SIG-M5 treated with dmso at 0.1 percent for 504 hours (cell line): Measurements from ENCODE around the gene MBTD1.
"Not testable (repeated sequence)": the region's sequence is repeated elsewhere in the genome, so short reads cannot be mapped to it uniquely, and the experiment has no call there.

Source experiments
- DNase-seq: peaks from one replicate; lab custom pipeline; 2025; ENCODE audit not compliant: unreplicated experiment; lab: John Stamatoyannopoulos, UW

MBTD1 gene

DNA sequence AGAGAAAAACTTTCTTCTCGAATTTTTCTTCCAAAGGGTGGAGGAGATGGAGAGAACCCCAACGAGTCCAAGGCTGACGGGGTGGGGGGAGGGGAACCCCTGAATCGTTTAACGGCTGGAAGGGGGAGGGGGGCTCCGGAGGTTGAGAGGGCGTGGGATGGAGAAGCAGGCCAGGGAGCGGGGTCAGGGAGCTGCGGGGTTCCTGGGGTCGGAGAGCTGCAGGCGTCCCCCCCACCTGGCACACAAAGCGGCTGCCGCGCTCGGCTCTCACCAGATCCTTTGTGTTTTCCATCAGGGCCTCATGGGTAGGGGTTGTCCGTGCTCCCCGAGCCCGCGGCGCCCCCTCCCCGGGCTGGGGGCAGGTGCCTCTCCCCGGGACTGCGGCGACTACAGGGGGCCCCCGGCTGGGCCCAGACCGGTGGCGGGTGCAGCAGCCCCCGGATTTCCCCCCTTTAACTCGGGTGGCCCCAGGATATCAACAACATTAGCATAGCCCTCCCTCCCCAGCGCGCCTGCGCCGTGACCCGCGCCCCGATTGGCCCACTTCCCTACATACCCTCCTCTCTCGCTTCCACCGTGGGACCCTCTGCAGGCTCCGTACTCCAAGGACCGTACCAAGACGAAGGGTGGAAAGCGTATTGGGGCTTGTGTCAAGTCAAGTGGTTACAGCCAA lies at the start of gene MBTD1:
Gene MBTD1 (minus strand): TSS at position 486 of the 673 bp plus-strand sequence. CDS start 34,888 bp downstream, outside the sequence.
- peak; percentile 98 for DNase-seq

DNA sequence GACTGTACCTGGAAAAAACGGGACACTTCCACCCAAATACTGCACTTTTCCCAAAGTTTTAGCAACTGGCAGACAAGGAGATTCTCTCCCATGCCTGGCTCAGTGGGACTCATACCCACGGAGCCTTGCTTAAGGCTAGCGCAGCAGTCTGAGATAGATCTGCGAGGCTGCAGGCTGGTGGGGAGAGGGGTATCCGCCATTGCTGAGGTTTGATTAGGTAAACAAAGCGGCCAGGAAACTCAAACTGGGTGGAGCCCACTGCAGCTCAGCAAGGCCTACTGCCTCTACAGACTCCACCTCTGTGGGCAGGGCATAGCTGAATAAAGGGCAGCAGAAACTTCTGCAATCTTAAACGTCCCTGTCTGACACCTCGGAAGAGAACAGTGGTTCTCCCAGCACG lies 45.3 kb upstream of the MBTD1 start:
- no peak for DNase-seq

DNA sequence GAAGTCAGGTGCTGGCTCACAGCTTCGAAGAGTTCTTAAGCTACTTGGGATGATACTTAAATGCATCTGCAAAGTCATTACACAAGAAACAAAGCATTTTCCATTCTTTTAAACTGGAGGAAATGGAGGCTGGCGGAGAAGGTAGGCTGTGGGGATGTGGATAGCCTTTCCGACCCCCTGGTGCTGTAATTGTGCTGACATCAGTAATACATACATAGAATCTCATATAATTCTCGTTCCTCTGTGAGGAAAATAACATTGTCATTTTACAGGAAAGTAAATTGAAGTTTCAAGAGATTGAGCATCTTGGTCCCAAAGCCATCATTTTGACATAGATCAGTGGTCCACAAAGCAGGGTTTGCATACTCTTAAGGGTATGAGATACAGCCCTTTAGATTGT lies 40.0 kb upstream of the MBTD1 start:
- no peak for DNase-seq

DNA sequence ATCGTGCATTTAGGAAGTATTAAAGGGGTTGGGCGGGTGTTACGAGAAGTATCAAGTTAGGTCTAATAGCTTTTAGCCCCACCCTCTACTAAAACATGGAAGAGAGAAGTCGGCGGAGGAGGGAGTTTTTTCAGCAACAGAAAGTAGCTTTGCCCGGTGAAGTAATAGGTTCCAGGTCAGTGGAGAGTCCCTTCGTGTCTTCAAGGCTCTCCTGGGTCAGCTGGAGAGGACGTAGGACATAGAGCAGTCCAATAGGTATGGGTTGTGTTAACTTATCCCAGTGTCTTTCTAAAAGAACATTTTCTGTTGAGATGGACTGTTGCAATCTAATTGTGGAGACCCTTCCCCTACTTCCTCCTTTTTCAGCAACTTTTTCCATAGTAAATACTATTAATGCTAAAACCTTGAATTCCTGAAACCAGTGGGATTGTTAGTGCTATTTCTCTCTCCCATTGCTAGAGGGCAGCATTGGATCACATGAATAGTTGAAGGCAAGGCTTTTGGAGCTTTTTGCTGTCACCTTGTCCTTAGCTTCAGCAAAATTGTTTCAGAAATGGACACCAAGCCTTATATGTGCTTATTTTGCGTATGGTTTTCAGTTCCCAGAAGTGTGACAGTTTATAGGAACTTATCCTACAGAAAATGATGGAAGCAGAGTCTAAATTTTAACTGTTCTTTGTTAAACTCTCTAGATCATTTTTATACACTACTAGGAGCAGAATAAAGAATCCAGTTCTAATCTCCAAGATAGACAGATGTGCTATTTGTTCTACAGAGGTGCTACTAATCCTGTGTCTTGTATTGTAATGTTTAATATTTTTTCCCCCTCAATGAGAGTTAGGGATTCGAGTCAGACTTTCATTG lies 38.9 kb upstream of the MBTD1 start:
- DNase-seq, result peak; percentile 56

DNA sequence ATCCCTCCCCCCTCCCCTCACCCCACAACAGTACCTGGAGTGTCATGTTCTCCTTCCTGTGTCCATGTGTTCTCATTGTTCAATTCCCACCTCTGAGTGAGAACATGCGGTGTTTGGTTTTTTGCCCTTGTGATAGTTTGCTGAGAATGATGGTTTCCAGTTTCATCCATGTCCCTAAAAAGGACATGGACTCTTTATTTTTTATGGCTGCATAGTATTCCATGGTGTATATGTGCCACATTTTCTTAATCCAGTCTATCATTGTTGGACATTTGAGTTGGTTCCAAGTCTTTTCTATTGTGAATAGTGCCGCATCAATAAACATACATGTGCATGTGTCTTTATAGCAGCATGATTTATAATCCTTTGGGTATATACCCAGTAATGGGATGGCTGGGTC lies 34.5 kb upstream of the MBTD1 start:
- DNase-seq, result not testable (repeated sequence)

DNA sequence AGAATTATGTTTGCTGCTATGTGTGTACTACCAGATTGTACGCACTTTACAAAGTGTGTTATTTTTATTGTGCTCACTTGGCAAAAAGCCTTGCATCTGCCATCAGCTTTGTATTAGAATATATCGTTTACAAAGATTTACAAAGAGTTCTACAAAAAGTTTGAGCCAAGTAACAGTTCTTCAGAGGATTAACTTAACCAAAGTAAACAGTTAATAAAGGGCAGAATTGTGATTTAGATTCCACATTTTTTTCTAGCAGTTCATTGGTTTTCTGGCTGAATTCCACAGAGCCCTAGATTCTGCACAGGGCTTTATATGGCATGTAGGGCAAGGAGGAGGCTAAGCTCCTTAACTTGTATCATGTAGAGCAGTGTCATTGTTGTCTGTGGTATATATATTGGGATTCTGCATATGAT lies 29.9 kb upstream of the MBTD1 start:
- no peak for DNase-seq

DNA sequence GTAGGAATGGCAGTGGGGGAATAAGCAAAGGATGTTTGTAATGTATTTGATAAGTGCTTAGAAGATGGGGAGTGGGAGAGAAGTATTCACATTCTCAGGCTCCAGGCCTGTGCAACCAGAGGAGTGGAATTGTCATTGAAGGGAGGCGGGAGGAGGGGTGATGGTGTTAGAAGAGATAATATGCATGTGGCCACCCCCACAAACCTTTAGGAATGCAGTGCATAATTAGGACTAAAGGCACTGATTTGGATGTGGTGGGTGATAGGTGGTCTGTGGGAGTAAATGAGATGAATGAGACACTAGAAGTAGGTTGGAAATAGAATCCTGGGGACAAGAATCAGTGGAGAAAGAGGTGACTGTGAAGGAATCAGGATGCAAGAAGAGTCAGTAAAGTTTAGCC lies 27.6 kb upstream of the MBTD1 start:
- DNase-seq, result no peak

DNA sequence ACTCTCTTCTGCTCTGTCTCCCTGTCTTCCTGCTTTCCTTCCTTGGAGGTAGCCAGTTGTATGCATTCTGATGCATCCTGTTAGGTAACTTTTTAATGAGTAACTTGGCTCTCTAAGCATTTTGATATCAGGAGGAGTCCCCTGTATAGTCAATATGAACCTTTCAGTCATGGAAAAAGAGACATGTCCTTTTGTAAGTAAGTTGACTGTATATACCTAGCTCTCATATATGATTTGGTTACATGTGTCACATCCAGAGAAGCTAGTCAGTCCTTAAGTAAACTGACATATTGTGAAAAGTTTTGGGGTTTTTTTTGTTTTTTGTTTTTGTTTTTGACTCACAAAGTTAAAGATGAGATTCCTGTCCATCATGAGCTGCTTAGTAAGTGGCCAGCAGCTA lies 19.3 kb upstream of the MBTD1 start:
- DNase-seq, result no peak

DNA sequence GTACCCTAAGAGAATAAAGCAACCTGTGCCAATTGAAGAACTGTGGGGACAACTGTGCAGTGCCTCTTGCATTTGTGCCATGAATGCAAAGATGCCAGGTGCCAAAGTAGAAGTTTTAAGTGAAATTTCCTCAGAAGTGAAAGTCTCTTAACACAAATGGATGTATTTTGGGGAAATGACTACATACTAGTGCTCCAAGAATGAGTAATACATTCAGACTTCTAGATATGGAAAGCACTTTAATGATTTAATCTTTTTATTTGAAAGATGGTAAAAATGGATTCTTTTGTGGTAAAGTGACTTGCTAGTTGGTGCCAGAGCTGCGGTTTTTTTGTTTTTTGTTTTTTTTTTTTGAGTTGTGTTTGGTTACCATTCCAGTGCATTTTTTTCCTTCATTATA lies 15.5 kb upstream of the MBTD1 start:
- no peak for DNase-seq

DNA sequence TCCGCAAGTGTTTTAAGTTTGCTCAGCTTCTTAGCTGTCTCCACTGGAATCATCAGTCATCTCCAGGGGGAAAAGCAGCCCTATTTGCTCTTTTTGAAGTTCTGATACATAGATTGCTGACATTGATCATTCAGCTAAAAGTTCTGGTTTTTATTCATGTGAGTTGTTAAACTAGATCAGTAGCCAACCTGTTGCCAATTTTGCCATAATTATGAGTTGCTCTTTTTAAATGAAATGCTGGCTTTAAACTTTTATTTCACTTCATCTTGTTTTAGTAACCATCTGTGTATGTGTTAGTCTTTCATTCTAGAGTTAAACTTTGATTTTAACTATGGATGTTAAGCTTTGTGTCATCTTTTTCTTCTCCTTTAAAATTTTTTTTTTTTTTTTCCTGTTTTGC lies 13.0 kb upstream of the MBTD1 start:
- no peak for DNase-seq

DNA sequence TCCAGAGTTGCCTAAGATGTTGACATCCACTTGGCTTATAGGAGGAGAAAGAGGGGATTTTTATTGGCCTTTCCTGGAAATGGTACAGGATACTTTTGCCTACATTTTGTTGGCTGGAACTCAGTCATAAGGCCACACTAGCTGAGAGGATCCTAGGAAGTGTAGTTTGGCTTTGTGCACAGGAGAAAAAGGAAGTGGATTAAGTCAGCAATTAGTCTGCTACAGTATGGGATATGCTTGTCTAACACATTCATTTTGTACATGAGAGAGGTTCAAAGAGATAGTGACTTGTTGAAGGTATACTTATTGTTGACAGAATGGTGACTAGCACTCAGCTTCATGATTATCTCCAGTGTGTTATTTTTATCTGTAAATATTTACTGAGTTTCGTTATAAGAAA lies 10.8 kb upstream of the MBTD1 start:
- DNase-seq, result no peak

DNA sequence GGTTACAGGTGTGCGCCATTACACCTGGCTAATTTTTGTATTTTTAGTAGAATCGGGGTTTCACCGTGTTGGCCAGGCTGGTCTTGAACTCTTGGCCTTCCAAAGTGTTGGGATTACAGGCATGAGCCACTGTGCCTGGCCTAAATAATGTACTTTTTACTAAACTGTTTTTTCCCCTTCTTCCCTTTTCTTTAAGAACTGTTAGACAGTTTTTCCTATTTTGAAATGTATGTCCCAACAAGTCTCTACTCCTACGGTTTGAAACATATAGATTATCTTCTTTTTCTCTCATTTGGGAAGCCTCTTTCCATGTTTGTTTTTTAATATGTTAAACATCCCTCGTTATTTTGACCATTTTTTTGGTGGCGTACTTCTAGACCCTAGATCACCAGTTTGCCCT lies 10.1 kb upstream of the MBTD1 start:
- DNase-seq, result no peak

DNA sequence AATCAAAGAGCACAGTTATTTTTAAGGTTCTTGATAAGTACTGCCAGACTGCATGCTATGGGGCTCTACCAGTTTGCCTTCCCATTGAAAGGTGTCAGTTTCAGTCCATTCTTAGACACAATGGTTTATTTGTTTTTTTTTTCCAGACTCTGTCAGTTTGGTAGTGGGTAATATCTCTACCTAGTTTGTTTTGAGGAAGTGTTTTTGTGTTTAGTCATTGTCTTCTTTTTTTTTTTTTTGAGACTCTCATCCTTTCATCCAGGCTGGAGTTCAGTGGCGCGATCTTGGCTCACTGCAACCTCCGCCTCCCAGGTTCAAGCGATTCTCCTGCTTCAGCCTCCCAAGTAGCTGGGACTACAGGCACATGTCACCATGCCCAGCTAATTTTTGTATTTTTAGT lies 4.6 kb upstream of the MBTD1 start:
- not testable (repeated sequence) for DNase-seq

DNA sequence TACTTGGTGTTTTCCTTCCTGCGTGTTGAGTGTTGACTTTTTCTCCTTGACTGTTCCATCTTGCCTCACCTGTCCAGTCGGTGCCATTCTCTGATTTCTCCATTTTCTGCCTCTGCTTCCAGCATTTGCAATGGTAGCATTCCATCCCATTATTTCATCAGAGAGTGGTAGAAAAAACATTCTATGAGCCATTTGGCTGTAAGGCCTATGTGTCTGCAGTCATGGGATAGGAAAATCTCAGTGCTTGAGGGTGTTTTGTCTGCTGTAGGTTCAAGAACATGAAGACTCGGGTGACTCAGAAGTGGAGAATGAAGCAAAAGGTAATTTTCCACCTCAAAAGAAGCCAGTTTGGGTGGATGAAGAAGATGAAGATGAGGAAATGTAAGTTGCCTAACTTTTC lies 3.2 kb upstream of the MBTD1 start:
- DNase-seq, result no peak

DNA sequence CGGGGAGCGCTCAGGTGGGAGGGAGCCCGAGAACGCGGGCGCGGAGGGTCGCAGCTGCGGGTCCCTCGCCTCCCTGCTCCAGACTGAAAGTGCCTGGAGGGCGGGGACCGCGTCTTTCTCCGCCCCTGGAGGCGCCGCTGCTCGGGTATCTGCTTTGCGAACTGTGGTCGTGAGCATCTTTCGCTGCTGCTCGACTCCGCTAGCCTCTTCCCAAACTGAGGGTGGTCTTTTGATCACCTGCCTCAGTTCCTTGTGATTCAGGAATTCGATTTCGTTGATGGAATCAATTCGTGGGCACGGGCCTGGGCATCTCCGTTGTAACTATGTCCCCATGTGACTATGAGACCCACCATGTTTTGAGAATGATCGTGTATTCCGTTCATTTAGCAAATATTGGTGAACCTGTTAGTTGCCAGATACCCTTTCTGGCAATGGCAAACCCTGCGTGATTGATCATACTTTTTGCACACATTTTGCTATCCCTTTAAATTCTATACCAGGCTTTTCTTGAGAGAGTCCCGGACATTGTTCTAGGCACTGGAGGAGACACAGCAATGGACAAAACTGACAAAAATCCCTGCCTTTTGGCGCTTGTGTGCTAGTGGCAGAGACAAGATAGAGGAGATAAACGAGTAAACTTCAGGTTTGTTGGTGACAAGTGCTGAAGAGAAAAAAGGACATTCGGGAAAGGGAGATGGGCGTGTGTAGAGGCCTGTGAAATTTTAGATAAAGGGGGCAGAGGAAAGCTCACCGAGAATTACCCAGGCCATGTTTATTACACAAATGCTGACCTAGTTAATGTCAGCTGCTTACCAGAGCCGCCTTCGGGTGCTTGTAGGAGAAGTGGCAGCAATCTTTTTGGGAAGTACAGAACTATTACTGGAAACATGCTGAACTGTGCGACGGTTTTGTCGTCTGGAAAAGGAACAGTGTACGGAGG lies 1.4 kb upstream of the MBTD1 start:
- DNase-seq, result peak; percentile 74

DNA sequence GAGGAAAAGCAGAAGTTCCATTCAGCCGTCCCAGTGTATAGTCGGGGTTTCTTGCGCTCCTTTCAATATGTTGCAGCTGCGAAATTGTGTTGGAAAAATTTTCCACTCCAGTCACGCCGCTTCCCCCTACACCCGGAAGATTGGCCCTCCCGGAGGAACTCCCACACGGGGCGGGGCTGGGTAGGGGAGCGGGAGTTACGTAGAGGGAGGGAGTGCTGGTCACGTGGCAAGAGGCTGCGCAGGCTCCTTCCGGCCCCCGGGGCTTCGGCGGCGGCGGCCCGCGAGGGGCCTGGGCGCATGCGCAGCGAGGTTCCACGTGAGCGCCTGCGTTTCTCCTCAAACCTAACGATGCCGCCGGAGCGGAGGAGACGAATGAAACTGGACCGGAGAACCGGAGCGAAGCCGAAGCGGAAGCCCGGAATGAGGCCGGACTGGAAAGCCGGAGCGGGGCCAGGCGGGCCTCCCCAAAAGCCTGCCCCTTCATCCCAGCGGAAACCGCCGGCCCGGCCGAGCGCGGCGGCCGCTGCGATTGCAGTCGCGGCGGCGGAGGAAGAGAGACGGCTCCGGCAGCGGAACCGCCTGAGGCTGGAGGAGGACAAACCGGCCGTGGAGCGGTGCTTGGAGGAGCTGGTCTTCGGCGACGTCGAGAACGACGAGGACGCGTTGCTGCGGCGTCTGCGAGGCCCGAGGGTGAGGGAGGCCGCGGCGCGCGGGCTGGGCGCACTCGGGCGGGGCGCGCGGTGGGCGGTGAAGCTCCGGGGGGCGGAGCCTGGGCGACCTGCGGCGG lies 581 bp upstream of the MBTD1 start, which contains the start of gene UTP18:
Gene UTP18 (plus strand): TSS at position 310 of the 787 bp plus-strand sequence. CDS start 39 bp downstream, at position 349.
- peak; percentile 98 for DNase-seq

DNA sequence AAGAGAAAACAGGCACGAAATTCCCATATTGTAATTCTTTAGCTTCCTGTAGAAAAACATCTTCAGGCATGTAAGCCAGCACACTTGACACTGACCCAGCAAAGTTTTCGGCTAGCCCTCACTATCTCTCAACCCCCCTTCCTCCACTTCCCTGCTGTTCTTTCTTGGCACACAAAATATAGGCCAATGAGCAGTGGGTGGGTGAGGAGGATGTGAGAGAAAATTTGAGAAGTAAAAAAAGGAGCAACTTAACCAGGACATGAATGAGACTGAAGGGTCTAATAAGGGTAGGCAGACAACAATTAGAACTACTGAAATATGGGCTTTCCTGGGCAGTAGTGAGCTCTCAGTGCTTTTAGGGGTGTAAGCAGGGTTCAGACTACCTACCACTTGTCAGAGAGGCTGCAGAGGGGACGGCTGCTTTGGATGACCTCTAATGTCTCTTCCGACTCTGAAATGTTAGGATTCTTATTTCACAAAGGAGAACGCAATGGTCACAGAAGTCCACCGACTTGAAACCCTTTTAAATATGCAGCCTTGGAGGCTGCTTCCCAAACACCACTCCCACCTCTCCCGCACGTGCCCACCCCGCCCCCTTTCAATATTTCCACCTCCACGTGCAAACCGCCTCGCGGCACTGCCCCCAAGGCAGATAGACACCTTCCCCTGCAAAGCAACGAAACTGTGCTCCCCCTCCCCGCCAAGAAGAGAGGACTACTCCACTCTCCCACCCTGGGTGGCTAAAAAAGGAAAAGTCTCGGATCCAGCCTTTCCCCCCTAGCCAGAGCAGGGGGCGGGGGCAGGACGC lies 889 bp downstream of the MBTD1 start:
- DNase-seq, result peak; percentile 87

DNA sequence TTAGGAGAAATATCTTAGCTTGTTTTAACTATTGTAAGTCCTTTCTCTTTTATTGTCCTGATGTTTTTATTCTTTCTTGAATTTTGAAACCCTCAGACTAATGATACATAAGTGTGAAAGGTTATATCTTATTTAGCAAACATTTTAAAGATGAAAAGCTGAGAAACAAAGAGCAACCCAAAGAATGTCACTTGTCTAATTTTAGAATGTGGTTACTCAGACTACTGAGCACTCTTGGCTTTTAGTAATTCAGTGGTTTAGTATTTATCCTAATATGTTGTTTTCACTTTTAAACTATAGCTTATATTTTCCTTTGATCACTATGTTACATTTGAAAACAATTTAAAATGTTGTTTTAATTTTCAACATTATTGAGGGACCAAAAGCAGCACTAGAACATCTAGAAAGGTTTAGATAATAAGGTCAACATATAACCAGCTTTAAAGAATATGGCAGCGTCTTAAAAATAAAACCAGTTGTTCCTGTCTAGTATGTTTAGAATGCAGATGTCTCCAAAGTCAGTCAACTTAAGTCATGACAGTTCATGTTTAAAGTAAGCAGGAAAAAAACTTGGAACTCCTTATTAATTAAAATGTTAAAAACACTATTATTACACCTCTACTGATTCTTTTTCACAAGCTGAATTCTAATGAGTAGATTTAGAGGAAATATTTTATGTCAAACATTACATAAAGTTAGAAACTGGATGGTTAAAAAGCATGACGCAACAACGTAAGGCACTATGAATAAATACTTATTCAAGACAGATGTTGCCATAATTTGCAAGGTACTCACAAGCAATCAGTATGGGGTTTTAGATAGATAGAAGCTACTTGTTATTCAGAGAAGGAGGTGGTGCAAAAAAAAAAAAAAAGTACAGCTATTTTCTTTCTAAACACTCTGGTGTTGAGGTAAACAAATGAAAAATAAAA lies 2.4 kb downstream of the MBTD1 start:
- peak; percentile 32 for DNase-seq
